Measurements from ENCODE around the gene CDH2.

GRCh38 chr18:28030458-28030857 is 146.5 kb downstream of the CDH2 start:
- TF ChIP-seq REST (IDR thresholded peaks at IDR 0.05; ENCODE audit: unreplicated experiment) = no peak
- TF ChIP-seq CTCF (conservative IDR thresholded peaks at IDR 0.05; ENCODE audit: low read depth in 2 of 2) = no peak
- no peak for TF ChIP-seq POLR2AphosphoS5 (IDR thresholded peaks at IDR 0.05; ENCODE audit: low read depth)
- no peak for TF ChIP-seq ZNF331 (CRISPR knock-in tag; IDR thresholded peaks at IDR 0.05; ENCODE audit: low read depth)
- no peak for TF ChIP-seq EZH2 (IDR thresholded peaks at IDR 0.05; ENCODE audit: low read depth, unreplicated experiment)
- TF ChIP-seq CREB1 (CRISPR knock-in tag; IDR thresholded peaks at IDR 0.05; ENCODE audit: low read depth) = no peak
